Liver (tissue), 3 donors: ENCODE data around the gene ZFYVE19.

Experiments
- GABPA ChIP-seq, 2 donors: IDR thresholded peaks in 1 of 2; conservative IDR thresholded peaks in 1 of 2; 2 replicates each; pipeline ENCODE4 v1.6.1; 2016; ENCODE audit warnings: antibody characterized with exemption in 2 of 2, mild to moderate bottlenecking in 1 of 2, moderate library complexity in 1 of 2
- TAF1 ChIP-seq: conservative IDR thresholded peaks from 2 replicates; pipeline ENCODE4 v1.6.1; 2016; ENCODE audit warnings: antibody characterized with exemption, mild to moderate bottlenecking
- TF ChIP-seq, protein P1 (sequence below): IDR thresholded peaks from 2 replicates; pipeline ENCODE4 v1.6.1; 2016; ENCODE audit warnings: antibody characterized with exemption, mild to moderate bottlenecking
- TF ChIP-seq, protein P2 (sequence below): fragments of 150-350 bp; IDR thresholded peaks from 2 replicates; pipeline ENCODE4 v1.5.1; 2017; ENCODE audit warnings: improper control_type of control experiment, low read depth, low read length; ENCODE audit not compliant: missing input control
- donor health status: healthy.
- donor health status: healthy.

GRCh38 chr15:40771242-40771641, 35.6 kb upstream of the ZFYVE19 start:
- TF ChIP-seq TAF1 (no peak), GABPA (IDR thresholded peaks at IDR 0.05 in 1 of 2, conservative IDR thresholded peaks at IDR 0.05 in 1 of 2) (no peak)
- TF ChIP-seq, protein P1, sequence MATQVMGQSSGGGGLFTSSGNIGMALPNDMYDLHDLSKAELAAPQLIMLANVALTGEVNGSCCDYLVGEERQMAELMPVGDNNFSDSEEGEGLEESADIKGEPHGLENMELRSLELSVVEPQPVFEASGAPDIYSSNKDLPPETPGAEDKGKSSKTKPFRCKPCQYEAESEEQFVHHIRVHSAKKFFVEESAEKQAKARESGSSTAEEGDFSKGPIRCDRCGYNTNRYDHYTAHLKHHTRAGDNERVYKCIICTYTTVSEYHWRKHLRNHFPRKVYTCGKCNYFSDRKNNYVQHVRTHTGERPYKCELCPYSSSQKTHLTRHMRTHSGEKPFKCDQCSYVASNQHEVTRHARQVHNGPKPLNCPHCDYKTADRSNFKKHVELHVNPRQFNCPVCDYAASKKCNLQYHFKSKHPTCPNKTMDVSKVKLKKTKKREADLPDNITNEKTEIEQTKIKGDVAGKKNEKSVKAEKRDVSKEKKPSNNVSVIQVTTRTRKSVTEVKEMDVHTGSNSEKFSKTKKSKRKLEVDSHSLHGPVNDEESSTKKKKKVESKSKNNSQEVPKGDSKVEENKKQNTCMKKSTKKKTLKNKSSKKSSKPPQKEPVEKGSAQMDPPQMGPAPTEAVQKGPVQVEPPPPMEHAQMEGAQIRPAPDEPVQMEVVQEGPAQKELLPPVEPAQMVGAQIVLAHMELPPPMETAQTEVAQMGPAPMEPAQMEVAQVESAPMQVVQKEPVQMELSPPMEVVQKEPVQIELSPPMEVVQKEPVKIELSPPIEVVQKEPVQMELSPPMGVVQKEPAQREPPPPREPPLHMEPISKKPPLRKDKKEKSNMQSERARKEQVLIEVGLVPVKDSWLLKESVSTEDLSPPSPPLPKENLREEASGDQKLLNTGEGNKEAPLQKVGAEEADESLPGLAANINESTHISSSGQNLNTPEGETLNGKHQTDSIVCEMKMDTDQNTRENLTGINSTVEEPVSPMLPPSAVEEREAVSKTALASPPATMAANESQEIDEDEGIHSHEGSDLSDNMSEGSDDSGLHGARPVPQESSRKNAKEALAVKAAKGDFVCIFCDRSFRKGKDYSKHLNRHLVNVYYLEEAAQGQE = peak; percentile 43
- TF ChIP-seq, protein P2, sequence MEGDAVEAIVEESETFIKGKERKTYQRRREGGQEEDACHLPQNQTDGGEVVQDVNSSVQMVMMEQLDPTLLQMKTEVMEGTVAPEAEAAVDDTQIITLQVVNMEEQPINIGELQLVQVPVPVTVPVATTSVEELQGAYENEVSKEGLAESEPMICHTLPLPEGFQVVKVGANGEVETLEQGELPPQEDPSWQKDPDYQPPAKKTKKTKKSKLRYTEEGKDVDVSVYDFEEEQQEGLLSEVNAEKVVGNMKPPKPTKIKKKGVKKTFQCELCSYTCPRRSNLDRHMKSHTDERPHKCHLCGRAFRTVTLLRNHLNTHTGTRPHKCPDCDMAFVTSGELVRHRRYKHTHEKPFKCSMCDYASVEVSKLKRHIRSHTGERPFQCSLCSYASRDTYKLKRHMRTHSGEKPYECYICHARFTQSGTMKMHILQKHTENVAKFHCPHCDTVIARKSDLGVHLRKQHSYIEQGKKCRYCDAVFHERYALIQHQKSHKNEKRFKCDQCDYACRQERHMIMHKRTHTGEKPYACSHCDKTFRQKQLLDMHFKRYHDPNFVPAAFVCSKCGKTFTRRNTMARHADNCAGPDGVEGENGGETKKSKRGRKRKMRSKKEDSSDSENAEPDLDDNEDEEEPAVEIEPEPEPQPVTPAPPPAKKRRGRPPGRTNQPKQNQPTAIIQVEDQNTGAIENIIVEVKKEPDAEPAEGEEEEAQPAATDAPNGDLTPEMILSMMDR = peak; percentile 10
